Neural crest cell (in vitro differentiated cells): Measurements from ENCODE around the gene DDX42. TPM values are rescaled to one million over a fixed set of nuclear protein-coding genes. Genes with fewer than 3 reads are reported as not detected.
"Not testable (repeated sequence)": the region's sequence is repeated elsewhere in the genome, so short reads cannot be mapped to it uniquely, and the experiment has no call there.

Experiments used
- DNase-seq: peaks from one replicate; pipeline ENCODE4 v3.0.0; 2021; ENCODE audit warnings: low read depth, mixed read lengths, low spot score
- H3K27ac Mint-ChIP-seq: one replicate; pipeline ENCODE4 v1.8.0; 2021; ENCODE audit warnings: mild to moderate bottlenecking, mixed read lengths; ENCODE audit not compliant: unreplicated experiment
- H3K27me3 Mint-ChIP-seq: 2 replicates; pipeline ENCODE4 v1.8.0; 2021; ENCODE audit warnings: low read depth, mild to moderate bottlenecking, mixed read lengths
- H3K36me3 Mint-ChIP-seq: 2 replicates; pipeline ENCODE4 v1.8.0; 2021; ENCODE audit warnings: low read depth, mild to moderate bottlenecking, mixed read lengths
- H3K4me1 Mint-ChIP-seq: 2 replicates; pipeline ENCODE4 v1.8.0; 2021; ENCODE audit warnings: mixed read lengths
- H3K4me3 Mint-ChIP-seq: one replicate; pipeline ENCODE4 v1.8.0; 2021; ENCODE audit warnings: mild to moderate bottlenecking, mixed read lengths
- H3K9me3 Mint-ChIP-seq: 2 replicates; pipeline ENCODE4 v1.8.0; 2021; ENCODE audit warnings: mixed read lengths
- total RNA-seq: library from RNA; stranded (reverse); gene quantifications from 2 replicates; pipeline ENCODE4 v1.2.1, GENCODE V29; 2021
- TF ChIP-seq, protein P1 (sequence below): fragments of 200-600 bp; sonication (generic); conservative IDR thresholded peaks from 2 replicates; pipeline ENCODE4 v1.5.0; 2021; ENCODE audit warnings: antibody characterized with exemption, mild to moderate bottlenecking

The DDX42 gene
- total RNA-seq, 1 donor from 2014 or later: 160 TPM

DNA sequence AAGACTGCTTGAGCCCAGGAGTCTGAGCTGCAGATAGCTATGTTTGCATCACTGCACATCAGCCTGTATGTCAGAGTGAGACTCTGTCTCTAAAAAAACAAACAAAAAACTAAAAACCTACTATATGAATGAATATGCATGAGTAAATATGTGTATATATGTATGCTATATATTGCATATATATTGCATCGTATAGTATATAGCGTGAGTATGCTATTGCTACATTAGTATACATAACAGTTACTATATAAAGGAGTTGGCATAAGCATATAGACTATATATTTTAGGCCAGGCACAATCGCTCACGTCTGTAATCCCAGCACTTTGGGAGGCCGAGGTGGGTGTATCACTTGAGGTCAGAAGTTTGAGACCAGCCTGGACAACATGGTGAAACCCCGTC lies 16.1 kb downstream of the DDX42 start:
- TF ChIP-seq, protein P1, sequence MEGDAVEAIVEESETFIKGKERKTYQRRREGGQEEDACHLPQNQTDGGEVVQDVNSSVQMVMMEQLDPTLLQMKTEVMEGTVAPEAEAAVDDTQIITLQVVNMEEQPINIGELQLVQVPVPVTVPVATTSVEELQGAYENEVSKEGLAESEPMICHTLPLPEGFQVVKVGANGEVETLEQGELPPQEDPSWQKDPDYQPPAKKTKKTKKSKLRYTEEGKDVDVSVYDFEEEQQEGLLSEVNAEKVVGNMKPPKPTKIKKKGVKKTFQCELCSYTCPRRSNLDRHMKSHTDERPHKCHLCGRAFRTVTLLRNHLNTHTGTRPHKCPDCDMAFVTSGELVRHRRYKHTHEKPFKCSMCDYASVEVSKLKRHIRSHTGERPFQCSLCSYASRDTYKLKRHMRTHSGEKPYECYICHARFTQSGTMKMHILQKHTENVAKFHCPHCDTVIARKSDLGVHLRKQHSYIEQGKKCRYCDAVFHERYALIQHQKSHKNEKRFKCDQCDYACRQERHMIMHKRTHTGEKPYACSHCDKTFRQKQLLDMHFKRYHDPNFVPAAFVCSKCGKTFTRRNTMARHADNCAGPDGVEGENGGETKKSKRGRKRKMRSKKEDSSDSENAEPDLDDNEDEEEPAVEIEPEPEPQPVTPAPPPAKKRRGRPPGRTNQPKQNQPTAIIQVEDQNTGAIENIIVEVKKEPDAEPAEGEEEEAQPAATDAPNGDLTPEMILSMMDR: no peak
- peaks cover 10% of the 10 kb centered on the region for H3K36me3 Mint-ChIP-seq
- H3K4me1 Mint-ChIP-seq: no peaks in the 10 kb centered on the region
- no peaks in the 10 kb centered on the region for H3K27me3 Mint-ChIP-seq
- H3K4me3 Mint-ChIP-seq: no peak overlapping the region
- DNase-seq: no peak
- no peak overlapping the region for H3K27ac Mint-ChIP-seq
- H3K9me3 Mint-ChIP-seq: no peaks in the 10 kb centered on the region

DNA sequence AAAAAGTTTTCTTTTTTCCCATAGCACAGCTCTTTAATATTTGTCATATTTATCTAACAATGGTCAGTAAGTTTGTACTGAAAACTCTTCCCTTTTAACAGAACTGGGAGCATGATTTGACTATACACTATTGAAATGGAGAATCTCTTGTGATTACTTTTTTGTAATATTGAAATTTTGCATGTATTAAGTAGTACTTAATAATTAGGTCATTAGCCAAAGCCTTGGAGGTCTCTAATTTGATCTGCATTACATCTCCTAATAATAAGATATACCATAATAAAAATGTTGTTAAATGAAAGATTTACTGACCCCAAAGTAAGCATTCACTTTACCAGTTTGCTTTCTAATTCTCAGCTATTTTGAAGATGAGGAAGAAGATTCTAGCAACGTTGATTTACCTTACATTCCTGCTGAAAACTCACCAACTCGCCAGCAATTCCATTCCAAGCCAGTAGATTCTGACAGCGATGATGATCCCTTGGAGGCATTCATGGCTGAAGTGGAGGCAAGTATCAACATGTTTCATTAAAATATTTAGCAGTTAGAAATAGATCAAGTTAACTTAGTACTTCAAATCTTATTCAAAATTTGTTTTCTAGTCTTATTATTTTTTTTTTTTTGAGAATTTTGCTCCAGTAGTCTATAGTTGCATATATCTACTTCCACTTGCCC lies 18.2 kb downstream of the DDX42 start:
- TF ChIP-seq, protein P1: no peak
- no peak for DNase-seq
- peaks cover 10% of the 10 kb centered on the region for H3K36me3 Mint-ChIP-seq
- H3K4me1 Mint-ChIP-seq: no peaks in the 10 kb centered on the region
- no peak overlapping the region for H3K4me3 Mint-ChIP-seq
- no peaks in the 10 kb centered on the region for H3K27me3 Mint-ChIP-seq
- H3K27ac Mint-ChIP-seq: no peak overlapping the region
- no peaks in the 10 kb centered on the region for H3K9me3 Mint-ChIP-seq

DNA sequence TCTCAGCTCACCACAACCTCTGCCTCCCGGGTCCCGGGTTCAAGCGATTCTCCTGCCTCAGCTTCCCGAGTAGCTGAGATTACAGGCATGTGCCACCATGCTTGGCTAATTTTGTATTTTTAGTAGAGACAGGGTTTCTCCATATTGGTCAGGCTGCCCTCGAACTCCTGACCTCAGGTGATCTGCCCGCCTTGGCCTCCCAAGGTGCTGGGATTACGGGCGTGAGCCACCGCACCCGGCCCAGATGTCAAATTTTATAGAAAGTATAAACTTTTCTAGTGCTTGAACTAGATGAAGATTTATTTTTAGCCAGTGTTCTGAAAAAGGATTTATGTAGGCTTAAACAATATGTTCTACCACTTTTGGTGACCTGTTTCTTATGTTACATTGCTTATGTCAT lies 22.4 kb downstream of the DDX42 start:
- not testable (repeated sequence) for H3K4me1 Mint-ChIP-seq, H3K27ac Mint-ChIP-seq, H3K4me3 Mint-ChIP-seq, H3K9me3 Mint-ChIP-seq, H3K27me3 Mint-ChIP-seq, H3K36me3 Mint-ChIP-seq, DNase-seq

DNA sequence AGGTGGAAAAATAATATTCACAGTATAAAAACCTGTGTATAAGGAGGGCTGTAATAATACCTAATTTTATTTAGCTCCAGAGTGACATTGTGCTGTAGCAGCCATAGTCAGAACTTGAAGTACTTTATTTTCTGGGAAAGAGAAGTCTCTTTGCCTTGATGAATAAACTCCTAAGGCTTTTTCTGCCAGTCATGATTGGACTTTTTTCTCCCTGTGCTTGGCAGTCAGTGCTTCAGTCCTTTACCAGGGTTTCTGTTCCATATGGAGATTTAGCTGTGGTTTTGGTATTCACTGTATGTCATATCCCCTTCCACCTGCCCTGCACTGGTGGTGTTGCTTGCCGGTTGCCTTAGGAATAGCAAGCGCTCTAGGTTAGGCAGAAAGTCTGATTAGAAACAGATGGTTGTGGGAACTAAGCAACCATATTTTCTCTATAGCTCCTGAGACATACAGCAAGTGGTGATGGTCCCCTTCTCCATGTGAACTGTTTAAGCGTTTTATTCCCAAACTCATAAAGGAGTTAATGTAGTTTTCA lies 24.7 kb downstream of the DDX42 start:
- Mint-ChIP-seq H3K4me1 (no peaks in the 10 kb centered on the region), H3K9me3 (no peaks in the 10 kb centered on the region), H3K27me3 (no peaks in the 10 kb centered on the region), H3K36me3 (peaks cover 9% of the 10 kb centered on the region), H3K27ac (no peak overlapping the region), H3K4me3 (no peak overlapping the region)
- no peak for DNase-seq
- TF ChIP-seq, protein P1: no peak

DNA sequence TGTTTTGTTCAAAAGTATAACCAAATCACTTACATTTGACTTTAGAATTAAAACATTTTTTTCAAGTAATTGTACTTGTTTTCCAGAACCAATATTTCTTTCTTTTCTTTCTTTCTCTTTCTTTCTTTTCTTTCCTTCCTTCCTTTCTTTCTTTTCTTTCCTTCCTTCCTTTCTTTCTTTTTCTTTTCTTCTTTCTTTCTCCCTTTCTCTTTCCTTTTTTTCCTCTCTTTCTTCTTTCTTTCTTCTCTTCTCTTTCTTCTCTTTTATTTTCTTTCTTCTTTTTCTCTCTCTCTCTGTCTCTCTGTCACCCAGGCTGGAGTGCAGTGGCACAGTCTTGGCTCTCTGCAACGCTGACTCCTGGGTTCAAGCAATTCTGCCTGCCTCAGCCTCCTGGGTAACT lies 26.8 kb downstream of the DDX42 start:
- no peak overlapping the region for H3K27ac Mint-ChIP-seq
- no peaks in the 10 kb centered on the region for H3K27me3 Mint-ChIP-seq
- H3K4me3 Mint-ChIP-seq: no peak overlapping the region
- peaks cover 9% of the 10 kb centered on the region for H3K36me3 Mint-ChIP-seq
- H3K4me1 Mint-ChIP-seq: no peaks in the 10 kb centered on the region
- no peak for DNase-seq
- no peaks in the 10 kb centered on the region for H3K9me3 Mint-ChIP-seq
- TF ChIP-seq, protein P1: no peak

DNA sequence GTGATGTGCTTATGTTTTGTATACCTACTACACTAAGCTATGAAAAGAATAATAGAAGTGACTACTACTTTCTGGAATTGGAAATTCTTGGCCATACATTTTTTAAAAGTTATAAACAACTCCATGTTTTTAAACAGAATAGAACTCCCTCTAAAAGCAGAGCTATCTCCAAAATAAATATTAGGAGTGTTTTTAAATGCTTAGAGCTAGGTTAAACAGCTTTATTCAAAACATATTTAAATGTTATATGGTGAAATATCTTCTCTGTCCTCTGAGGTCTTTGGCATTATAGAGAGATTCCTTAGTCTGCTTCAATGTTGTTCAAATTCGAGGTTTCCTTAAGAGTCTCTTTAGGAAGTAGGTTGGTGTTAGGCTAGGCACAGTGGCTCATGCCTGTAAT lies 30.4 kb downstream of the DDX42 start:
- no peaks in the 10 kb centered on the region for H3K4me1 Mint-ChIP-seq
- peaks cover 17% of the 10 kb centered on the region for H3K36me3 Mint-ChIP-seq
- no peak overlapping the region for H3K27ac Mint-ChIP-seq
- no peak overlapping the region for H3K4me3 Mint-ChIP-seq
- H3K9me3 Mint-ChIP-seq: no peaks in the 10 kb centered on the region
- H3K27me3 Mint-ChIP-seq: no peaks in the 10 kb centered on the region
- DNase-seq: no peak
- TF ChIP-seq, protein P1: no peak
